HG03521 (cell line): ENCODE results near the gene SLC35G3.
"Not testable (repeated sequence)": the region's sequence is repeated elsewhere in the genome, so short reads cannot be mapped to it uniquely, and the experiment has no call there.

Experiments used
- ATAC-seq: cut with Tn5 transposase; IDR thresholded peaks from one replicate; pipeline ENCODE4 v1.9.1; 2021; ENCODE audit warnings: mild to moderate bottlenecking, moderate library complexity; ENCODE audit not compliant: unreplicated experiment

Gene SLC35G3

GRCh38 chr17:35167046-35167445 lies 27.1 kb downstream of the SLC35G3 start:
- ATAC-seq, result no peak

- ATAC-seq, result no peak
These were observed 27.7 kb downstream of the SLC35G3 start for GRCh38 chr17:35166526-35166925.

GRCh38 chr17:35164716-35165115 lies 29.5 kb downstream of the SLC35G3 start:
- ATAC-seq, result no peak

GRCh38 chr17:35163886-35164285 lies 30.3 kb downstream of the SLC35G3 start:
- ATAC-seq, result no peak

- ATAC-seq, result no peak
These were observed 31.4 kb downstream of the SLC35G3 start for GRCh38 chr17:35162755-35163154.

GRCh38 chr17:35161281-35161761 lies 32.9 kb downstream of the SLC35G3 start:
- ATAC-seq, result no peak

GRCh38 chr17:35160354-35161201 lies 33.6 kb downstream of the SLC35G3 start:
- ATAC-seq, result no peak

- ATAC-seq, result no peak
These were observed 34.3 kb downstream of the SLC35G3 start for GRCh38 chr17:35159940-35160339.

GRCh38 chr17:35155246-35155645 lies 38.9 kb downstream of the SLC35G3 start:
- ATAC-seq, result no peak

GRCh38 chr17:35154196-35155165 lies 39.7 kb downstream of the SLC35G3 start:
- ATAC-seq, result no peak

GRCh38 chr17:35152421-35153140 lies 41.6 kb downstream of the SLC35G3 start:
- no peak for ATAC-seq

GRCh38 chr17:35151080-35151479 lies 43.1 kb downstream of the SLC35G3 start:
- ATAC-seq, result not testable (repeated sequence)

GRCh38 chr17:35149941-35150340 lies 44.3 kb downstream of the SLC35G3 start:
- no peak for ATAC-seq

GRCh38 chr17:35148144-35148543 lies 46.0 kb downstream of the SLC35G3 start:
- no peak for ATAC-seq

- ATAC-seq, result no peak
These were observed 46.8 kb downstream of the SLC35G3 start, which contains the start of gene UNC45B for GRCh38 chr17:35147375-35147905. Gene UNC45B (plus strand): TSS chr17:35147817. CDS start chr17:35148264, 447 bp downstream.

- ATAC-seq, result no peak
These were observed 47.9 kb downstream of the SLC35G3 start for GRCh38 chr17:35146214-35146833.

- ATAC-seq, result no peak
These were observed 49.4 kb downstream of the SLC35G3 start for GRCh38 chr17:35144840-35145239.
